Skeletal muscle satellite cell (primary cell): ENCODE data around the gene MRTFA.

Experiments used
- H3K27me3 ChIP-seq: 2 replicates; pipeline ENCODE4 v1.7.0; 2013; ENCODE audit warnings: low read length; ENCODE audit not compliant: control insufficient read depth, insufficient read depth
- H3K36me3 ChIP-seq: 2 replicates; pipeline ENCODE4 v1.7.0; 2013; ENCODE audit warnings: mild to moderate bottlenecking, control low read depth, low read length; ENCODE audit not compliant: insufficient read depth
- H3K4me1 ChIP-seq: 2 replicates; pipeline ENCODE4 v1.7.0; 2013; ENCODE audit warnings: low read length; ENCODE audit not compliant: control insufficient read depth, insufficient read depth
- H3K4me2 ChIP-seq: 2 replicates; pipeline ENCODE4 v1.7.0; 2013; ENCODE audit warnings: mild to moderate bottlenecking, low read length
- H3K4me3 ChIP-seq: 2 replicates; pipeline ENCODE4 v1.7.0; 2013; ENCODE audit warnings: low read length
- H3K9ac ChIP-seq: 2 replicates; pipeline ENCODE4 v1.7.0; 2013; ENCODE audit warnings: mild to moderate bottlenecking, low read depth, low read length, moderate library complexity
- H3K9me3 ChIP-seq: replicated peaks from 2 replicates; pipeline ENCODE4 v1.7.0; 2013; ENCODE audit warnings: mild to moderate bottlenecking, control low read depth, low read length

Gene MRTFA

DNA sequence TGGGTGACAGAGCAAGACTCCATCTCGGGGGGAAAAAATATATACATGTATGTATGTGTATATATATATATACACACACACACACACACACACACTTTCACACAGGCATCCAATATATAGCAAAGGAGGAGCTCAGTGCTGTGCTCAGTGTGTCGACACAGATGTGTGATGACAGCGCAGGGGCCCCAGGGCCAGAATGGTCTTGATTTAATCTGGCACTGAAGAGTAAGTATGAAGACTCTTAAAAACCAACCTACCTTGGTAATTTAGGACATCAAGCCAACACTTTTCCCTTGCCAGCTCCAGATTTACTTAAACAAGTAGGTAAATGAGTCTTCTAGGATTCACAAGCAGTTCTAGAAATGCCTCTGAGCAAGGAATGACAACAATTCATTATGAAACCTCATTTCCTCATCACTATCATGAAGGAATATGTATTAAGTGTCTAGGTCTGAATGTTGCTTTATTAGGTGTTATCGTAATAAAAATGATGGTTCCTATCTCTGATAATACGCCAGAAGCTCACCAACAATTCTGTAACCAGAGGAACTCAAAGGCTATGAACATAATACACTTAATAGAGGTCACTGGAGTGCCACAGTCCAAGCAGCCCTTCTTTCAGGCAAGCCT, 194.6 kb downstream of the MRTFA start:
- H3K9ac ChIP-seq, result no peak overlapping the region
- H3K36me3 ChIP-seq, result no peaks in the 10 kb centered on the region
- no peak overlapping the region for H3K4me2 ChIP-seq
- no peaks in the 10 kb centered on the region for H3K27me3 ChIP-seq
- H3K4me1 ChIP-seq, result peaks cover 9% of the 10 kb centered on the region
- no peaks in the 10 kb centered on the region for H3K9me3 ChIP-seq
- no peak overlapping the region for H3K4me3 ChIP-seq

DNA sequence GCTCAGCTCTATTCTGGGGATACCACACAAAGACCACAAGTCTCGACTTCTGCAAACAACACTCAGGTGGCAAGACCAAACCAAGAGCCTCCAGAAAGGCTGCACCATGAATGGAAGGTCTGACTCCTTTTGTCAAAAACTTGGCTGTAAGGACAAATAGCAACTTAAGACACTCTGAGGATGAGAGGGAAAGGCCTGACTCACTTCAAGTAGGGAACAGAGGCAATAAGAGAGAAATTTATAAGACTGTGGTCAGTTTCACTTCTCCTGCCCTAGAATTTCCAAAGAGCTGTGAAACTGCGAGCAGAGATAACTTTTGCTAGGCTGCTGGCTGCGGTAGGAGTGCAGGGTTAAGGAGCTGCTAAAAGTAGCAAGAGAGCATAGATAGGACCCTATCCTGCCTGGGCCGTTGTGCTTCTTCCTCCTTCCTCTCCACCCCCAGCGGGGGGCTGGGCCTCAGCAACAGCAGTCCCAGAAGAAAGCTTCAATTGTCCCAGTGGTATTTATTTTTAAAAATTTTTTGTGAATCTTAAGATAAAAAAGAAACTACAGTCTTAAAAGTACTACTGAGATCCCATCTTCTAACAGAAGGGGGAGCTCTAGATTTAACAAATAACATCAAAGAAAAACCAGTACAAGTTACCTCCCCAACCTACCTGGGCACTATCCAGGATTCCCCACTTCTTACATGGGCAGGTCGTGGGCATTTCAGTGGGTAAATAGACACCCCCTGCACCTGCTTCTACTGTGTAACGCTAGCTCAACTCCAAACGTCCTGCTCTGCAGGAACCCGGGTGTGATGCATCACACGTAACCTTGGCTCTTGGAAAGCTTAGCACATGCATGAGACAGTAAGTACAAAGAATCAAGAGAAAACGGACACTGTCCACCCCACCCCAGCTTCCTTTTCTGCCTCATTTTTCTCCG, 199.8 kb downstream of the MRTFA start:
- H3K9ac ChIP-seq, result peak overlapping the region; percentile 31
- H3K36me3 ChIP-seq, result peaks cover 20% of the 10 kb centered on the region
- H3K4me1 ChIP-seq, result peaks cover 15% of the 10 kb centered on the region
- H3K9me3 ChIP-seq, result no peaks in the 10 kb centered on the region
- no peak overlapping the region for H3K4me3 ChIP-seq
- H3K27me3 ChIP-seq, result no peaks in the 10 kb centered on the region
- peak overlapping the region; percentile 64 for H3K4me2 ChIP-seq

DNA sequence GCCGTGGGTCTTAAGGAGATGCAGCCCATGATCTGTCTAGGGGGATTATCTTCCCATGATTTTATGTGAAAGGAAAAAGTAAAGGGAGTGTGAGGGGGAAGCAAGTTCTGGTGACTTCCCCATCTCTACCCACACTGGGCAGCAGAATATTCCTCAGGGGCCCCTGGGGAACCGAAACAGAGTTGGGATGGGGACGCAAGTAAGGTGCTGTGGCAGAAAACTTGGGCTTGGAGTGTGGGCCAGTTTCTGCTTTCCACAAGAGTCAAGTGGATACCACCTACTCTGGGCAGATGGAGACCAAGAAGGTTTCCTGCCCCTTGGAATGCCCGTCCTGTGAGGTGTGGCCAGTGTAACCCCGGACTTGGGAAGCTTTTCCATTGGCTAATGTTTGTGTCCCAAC, 201.8 kb downstream of the MRTFA start:
- H3K36me3 ChIP-seq, result peaks cover 31% of the 10 kb centered on the region
- H3K4me2 ChIP-seq, result no peak overlapping the region
- H3K4me3 ChIP-seq, result no peak overlapping the region
- no peak overlapping the region for H3K9ac ChIP-seq
- H3K9me3 ChIP-seq, result no peaks in the 10 kb centered on the region
- no peaks in the 10 kb centered on the region for H3K27me3 ChIP-seq
- peaks cover 15% of the 10 kb centered on the region for H3K4me1 ChIP-seq

DNA sequence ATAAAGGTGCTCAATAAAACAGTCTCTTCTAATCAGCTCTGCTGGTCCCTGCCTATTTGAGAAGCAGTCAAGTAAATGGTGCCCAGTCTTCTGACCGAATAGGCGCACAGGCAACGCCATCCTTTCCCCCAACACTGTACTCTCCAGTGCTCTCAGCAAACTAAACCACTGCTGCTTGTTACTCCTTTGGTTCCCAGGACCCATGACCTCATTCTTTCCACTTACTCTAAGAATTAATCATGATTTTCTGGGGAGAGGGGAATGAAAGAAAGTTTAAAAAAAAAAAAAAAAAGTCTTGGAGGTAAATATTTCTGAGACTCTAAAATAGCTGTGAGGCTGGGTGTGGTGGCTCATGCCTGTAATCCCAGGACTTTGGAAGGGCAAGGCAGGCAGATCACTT, 202.4 kb downstream of the MRTFA start:
- H3K4me3 ChIP-seq, result no peak overlapping the region
- H3K27me3 ChIP-seq, result no peaks in the 10 kb centered on the region
- H3K9me3 ChIP-seq, result no peaks in the 10 kb centered on the region
- no peak overlapping the region for H3K4me2 ChIP-seq
- H3K36me3 ChIP-seq, result peaks cover 38% of the 10 kb centered on the region
- peaks cover 15% of the 10 kb centered on the region for H3K4me1 ChIP-seq
- no peak overlapping the region for H3K9ac ChIP-seq

DNA sequence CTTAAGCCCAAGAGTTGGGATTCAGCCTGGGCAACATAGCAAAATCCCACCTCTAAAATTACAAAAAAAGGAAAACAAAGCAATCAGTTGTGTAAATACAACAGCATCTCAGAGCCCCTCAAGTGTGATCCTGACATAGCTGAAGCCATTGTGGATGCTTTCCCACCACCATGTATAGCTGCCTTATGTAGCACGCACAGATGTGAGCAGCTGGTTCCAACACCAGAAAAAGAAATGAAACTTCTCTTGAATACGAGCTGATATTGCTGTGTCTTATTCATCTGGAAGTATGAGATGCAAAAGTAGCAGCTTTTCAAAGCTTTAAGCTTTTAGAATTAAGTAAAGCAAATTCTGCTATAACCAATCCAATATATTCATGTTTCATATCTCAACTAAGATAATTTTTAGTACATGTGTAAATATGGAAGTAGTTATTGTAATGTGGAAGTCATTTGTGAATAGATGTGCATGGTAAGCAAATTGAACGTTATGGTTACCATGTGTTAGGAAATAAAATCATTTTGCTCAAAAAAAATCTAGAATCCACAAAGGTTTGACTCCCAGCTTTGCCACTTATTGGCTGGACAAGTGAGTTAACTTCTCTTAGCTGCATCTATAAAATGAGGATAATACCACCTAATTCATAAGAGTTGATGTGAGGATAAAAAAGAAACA, 203.0 kb downstream of the MRTFA start:
- H3K9me3 ChIP-seq, result no peaks in the 10 kb centered on the region
- peaks cover 43% of the 10 kb centered on the region for H3K36me3 ChIP-seq
- no peak overlapping the region for H3K4me2 ChIP-seq
- no peak overlapping the region for H3K9ac ChIP-seq
- no peak overlapping the region for H3K4me3 ChIP-seq
- H3K4me1 ChIP-seq, result peaks cover 15% of the 10 kb centered on the region
- no peaks in the 10 kb centered on the region for H3K27me3 ChIP-seq

DNA sequence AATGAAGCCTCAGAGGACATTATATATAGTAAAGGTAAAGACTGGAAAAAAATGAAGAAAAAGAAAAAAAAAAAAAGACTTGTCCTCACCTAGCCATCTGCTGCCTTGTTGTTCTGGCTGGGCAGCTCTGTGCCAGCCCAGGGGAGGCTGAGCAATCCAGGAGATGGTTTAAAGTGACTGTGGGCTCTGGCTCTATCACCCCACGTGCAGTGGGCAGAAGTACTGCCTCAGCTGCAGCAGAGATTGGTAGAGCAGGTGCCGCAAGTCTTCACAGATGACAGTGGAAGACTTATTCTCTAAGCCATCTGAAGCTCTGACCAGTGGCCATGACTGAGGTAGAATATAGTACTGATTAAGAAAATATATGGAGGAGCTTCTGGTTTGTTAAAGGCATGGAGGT, 203.9 kb downstream of the MRTFA start:
- Histone ChIP-seq H3K9me3 (no peaks in the 10 kb centered on the region), H3K27me3 (no peaks in the 10 kb centered on the region), H3K4me3 (no peak overlapping the region), H3K4me2 (no peak overlapping the region), H3K4me1 (peaks cover 11% of the 10 kb centered on the region), H3K9ac (no peak overlapping the region), H3K36me3 (peaks cover 52% of the 10 kb centered on the region)

DNA sequence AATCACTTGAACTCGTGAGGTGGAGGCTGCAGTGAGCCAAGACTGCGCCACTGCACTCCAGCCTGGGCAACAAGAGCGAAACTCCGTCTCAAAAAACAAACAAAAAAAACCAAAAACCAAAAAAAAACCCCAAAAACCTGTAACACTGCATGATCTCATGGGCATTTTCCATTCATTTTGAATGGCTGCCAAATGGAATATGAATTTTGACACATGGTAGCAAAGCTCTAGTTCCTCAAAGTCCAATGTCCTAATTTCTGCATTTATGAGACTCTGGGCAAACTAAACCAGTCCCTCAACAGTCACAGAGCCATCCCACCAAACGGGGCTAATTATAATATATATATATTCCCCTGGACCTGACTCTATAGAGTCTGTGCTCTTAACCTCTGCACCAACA, 204.4 kb downstream of the MRTFA start:
- H3K4me2 ChIP-seq, result no peak overlapping the region
- H3K27me3 ChIP-seq, result no peaks in the 10 kb centered on the region
- peaks cover 55% of the 10 kb centered on the region for H3K36me3 ChIP-seq
- no peaks in the 10 kb centered on the region for H3K9me3 ChIP-seq
- no peak overlapping the region for H3K4me3 ChIP-seq
- peaks cover 9% of the 10 kb centered on the region for H3K4me1 ChIP-seq
- H3K9ac ChIP-seq, result no peak overlapping the region

DNA sequence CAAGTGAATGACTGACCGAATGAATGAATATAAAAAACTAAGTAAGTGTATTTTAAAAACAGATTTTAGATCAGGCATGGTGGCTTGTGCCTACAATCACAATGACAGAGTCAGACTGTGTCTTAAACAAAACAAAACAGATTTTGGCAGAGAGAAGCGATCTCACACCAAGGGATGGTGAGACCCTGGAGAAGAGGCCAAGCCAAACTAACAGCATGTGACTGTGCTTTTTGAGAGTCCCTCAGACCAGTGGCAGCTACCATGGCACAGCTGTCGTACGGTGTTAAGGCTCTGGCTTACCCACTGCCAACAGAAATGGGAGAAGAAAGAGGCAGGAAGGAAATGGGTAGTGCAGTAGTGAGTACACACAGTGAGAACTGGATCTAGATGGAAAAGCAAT, 205.5 kb downstream of the MRTFA start:
- H3K4me3 ChIP-seq, result no peak overlapping the region
- H3K4me1 ChIP-seq, result no peaks in the 10 kb centered on the region
- peaks cover 62% of the 10 kb centered on the region for H3K36me3 ChIP-seq
- no peaks in the 10 kb centered on the region for H3K9me3 ChIP-seq
- H3K4me2 ChIP-seq, result no peak overlapping the region
- H3K27me3 ChIP-seq, result no peaks in the 10 kb centered on the region
- H3K9ac ChIP-seq, result no peak overlapping the region

DNA sequence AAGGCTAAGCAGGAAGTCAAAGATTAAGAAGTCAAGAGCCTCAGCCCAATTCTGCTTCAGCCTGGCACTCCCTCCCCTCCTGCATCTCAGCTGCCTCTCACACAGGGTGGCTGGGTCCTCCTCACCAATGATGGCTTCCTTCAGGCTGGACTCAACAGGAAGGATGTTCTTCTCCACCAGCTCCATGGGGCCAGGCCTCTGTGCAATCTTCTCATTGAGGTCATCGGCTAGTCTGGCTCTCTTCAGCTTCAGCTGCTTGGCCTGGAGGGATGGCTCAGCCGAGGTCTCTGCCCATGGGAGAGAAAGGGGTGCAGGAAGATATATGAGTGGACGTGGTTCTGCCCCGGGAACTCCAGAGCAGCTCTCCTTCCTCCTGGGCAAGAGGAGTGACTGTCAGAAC, 207.0 kb downstream of the MRTFA start:
- Histone ChIP-seq H3K27me3 (no peaks in the 10 kb centered on the region), H3K9me3 (no peaks in the 10 kb centered on the region), H3K4me2 (no peak overlapping the region), H3K9ac (no peak overlapping the region), H3K4me1 (no peaks in the 10 kb centered on the region), H3K4me3 (no peak overlapping the region), H3K36me3 (peaks cover 59% of the 10 kb centered on the region)

DNA sequence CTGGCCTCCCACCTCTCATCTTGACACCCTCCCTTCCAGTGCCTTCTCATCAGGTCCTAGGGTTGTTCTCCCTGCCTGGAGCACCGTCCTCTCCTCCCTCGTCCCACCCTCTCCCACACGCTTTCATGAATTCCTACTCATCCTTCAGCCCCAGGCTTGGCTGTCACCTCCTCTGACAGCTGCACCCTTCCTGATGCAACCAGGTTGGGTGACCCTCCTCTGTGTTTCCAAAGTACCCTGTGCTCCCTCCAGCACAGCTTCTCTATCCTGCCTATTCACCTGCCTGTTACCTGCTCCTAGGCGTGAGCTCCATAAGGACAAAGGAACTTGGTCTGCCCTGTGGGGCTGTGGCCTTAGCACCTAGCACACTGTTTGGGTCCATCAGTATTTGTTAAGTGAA, 207.7 kb downstream of the MRTFA start:
- H3K27me3 ChIP-seq, result no peaks in the 10 kb centered on the region
- no peak overlapping the region for H3K9ac ChIP-seq
- peaks cover 65% of the 10 kb centered on the region for H3K36me3 ChIP-seq

DNA sequence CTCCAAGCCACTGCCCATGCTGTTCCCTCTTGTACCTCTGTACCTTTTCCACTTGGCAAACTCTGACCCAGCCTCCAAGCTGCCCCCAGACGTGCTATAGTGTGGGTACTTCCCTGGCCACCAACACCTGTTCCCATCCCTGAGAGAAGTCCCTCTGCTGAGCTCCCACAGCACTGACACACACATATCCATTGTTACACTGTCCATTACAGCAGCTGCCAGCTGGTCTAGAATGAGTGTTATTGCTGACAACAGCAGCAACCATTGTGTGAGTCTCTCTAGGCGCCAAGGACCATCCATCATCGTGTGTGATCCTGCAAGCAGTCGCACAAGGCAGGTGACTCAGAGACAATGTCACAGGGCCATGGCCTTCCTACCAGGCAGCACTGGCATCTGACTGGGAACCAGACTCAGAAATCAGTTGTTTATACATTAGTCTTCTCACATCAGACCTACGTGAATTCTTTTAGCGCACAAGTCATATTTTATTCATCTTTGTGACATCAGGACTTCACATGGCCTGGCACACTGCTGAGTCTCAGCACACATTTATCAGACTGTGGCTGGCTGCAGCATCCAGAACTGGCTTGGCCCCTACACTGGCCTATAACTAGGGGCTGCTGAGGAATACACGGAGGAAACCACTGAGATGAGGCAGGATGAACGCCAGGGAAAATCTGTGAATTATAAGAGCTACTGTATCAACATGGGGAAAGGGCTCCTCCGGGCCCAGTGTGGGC, 209.8 kb downstream of the MRTFA start:
- peaks cover 73% of the 10 kb centered on the region for H3K36me3 ChIP-seq
- no peak overlapping the region for H3K4me3 ChIP-seq
- no peak overlapping the region for H3K9ac ChIP-seq
- peaks cover 8% of the 10 kb centered on the region for H3K4me1 ChIP-seq
- H3K4me2 ChIP-seq, result no peak overlapping the region
- H3K27me3 ChIP-seq, result no peaks in the 10 kb centered on the region
- H3K9me3 ChIP-seq, result no peaks in the 10 kb centered on the region

More for the DNA sequence above, 207.7 kb downstream of the MRTFA start:
- Histone ChIP-seq H3K4me2 (no peak overlapping the region), H3K4me3 (no peak overlapping the region), H3K4me1 (no peaks in the 10 kb centered on the region), H3K9me3 (no peaks in the 10 kb centered on the region)
